HPDE6-E6E7 (cell line): ENCODE data around the gene COL6A5.
"Not testable (repeated sequence)": the region's sequence is repeated elsewhere in the genome, so short reads cannot be mapped to it uniquely, and the experiment has no call there.

Experiments
- DNase-seq: peaks from one replicate; pipeline ENCODE4 v3.0.0; 2011; ENCODE audit warnings: missing footprints; ENCODE audit errors: extremely low spot score

The COL6A5 gene

GRCh38 chr3:130433306-130433705 lies 87.8 kb downstream of the COL6A5 start:
- DNase-seq: no peak

GRCh38 chr3:130442284-130442683 lies 96.8 kb downstream of the COL6A5 start:
- no peak for DNase-seq

GRCh38 chr3:130446840-130447239 lies 101.4 kb downstream of the COL6A5 start:
- not testable (repeated sequence) for DNase-seq

- DNase-seq: not testable (repeated sequence)
These were observed 102.7 kb downstream of the COL6A5 start for GRCh38 chr3:130448155-130448554.

GRCh38 chr3:130456540-130456939 lies 111.1 kb downstream of the COL6A5 start:
- DNase-seq: no peak

- no peak for DNase-seq
These were observed 112.2 kb downstream of the COL6A5 start for GRCh38 chr3:130457671-130458070.

GRCh38 chr3:130459944-130460343 lies 114.5 kb downstream of the COL6A5 start:
- no peak for DNase-seq

- DNase-seq: no peak
These were observed 116.6 kb downstream of the COL6A5 start for GRCh38 chr3:130462089-130462488.

GRCh38 chr3:130463221-130463620 lies 117.7 kb downstream of the COL6A5 start:
- no peak for DNase-seq

- DNase-seq: no peak
These were observed 120.0 kb downstream of the COL6A5 start for GRCh38 chr3:130465521-130465920.

GRCh38 chr3:130468311-130468710 lies 122.8 kb downstream of the COL6A5 start:
- no peak for DNase-seq

- no peak for DNase-seq
These were observed 124.7 kb downstream of the COL6A5 start for GRCh38 chr3:130470126-130470525.

GRCh38 chr3:130473416-130473815 lies 127.9 kb downstream of the COL6A5 start:
- no peak for DNase-seq

GRCh38 chr3:130480736-130481135 lies 135.3 kb downstream of the COL6A5 start:
- no peak for DNase-seq

- DNase-seq: no peak
These were observed 142.8 kb downstream of the COL6A5 start for GRCh38 chr3:130488288-130488687.

- DNase-seq: no peak
These were observed 143.4 kb downstream of the COL6A5 start for GRCh38 chr3:130488769-130489450.

- no peak for DNase-seq
These were observed 144.8 kb downstream of the COL6A5 start for GRCh38 chr3:130490241-130490640.

- DNase-seq: no peak
These were observed 146.0 kb downstream of the COL6A5 start for GRCh38 chr3:130491431-130491830.

- no peak for DNase-seq
These were observed 159.2 kb downstream of the COL6A5 start for GRCh38 chr3:130504701-130505100.

- DNase-seq: no peak
These were observed 160.6 kb downstream of the COL6A5 start for GRCh38 chr3:130506031-130506430.

GRCh38 chr3:130507746-130508145 lies 162.3 kb downstream of the COL6A5 start:
- no peak for DNase-seq

- DNase-seq: no peak
These were observed 163.5 kb downstream of the COL6A5 start for GRCh38 chr3:130509008-130509407.

- DNase-seq: no peak
These were observed 169.2 kb downstream of the COL6A5 start for GRCh38 chr3:130514681-130515080.

GRCh38 chr3:130515755-130516154 lies 170.3 kb downstream of the COL6A5 start:
- no peak for DNase-seq
